ENCODE measurements around the gene TNFRSF1A. TPM values are rescaled to one million over a fixed set of nuclear protein-coding genes. Genes with fewer than 3 reads are reported as not detected.

Gene TNFRSF1A
- total RNA-seq, 1 donor from 2014 or later = 127 TPM

DNA sequence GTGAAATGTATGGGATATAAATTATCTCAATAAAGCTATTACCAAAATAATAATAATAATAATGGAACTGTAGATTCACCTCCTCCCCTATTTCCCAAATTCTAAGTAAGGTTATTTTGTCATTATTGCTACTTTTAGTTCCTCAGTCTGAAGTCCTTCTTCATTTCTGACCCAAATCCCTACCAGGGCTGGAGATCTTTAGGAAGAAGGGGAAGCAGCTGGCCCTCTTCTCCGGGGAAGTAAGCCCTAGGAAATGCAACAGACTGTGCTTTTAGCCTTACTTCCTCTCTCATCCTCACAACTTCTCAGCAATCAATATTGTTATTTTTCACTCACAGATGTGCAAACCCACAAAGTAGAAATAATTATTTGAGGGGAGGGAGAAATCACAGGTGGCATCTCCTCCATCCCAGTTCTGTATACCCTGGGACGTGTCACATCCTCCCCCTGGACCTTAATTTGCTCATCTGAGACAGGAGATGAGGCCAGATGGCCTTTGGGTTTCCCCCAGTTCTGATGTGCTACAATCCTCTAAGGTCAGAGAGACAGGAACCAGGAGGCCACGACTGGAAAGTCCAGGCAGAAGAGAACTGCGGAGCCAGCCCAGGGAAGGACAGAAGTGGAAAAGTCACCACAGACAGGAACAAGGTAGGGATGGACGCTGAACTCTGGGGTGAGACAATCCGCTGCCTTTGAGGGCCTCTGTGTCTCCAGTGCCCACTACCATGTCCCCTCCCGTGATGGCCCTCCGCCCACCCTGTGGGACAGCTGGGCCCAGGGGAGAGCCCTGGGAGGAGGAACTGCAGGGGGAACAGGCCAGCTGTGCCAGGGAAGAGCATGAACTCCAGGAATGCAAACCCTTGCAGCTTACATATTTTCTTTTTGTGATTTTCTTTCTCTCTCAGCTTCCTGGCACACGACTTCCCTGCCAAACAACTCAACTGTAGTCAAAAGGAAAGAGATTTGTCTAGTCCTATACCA, 10.6 kb upstream of the TNFRSF1A start:
- H3K27ac Mint-ChIP-seq (ENCODE audit: unreplicated experiment) = peak overlapping the region; percentile 74
- H3K36me3 Mint-ChIP-seq (ENCODE audit: low read depth) = no peaks in the 10 kb centered on the region
- H3K27me3 Mint-ChIP-seq (ENCODE audit: low read depth) = no peaks in the 10 kb centered on the region
- peaks cover 15% of the 10 kb centered on the region for H3K4me1 Mint-ChIP-seq (ENCODE audit: low read depth)
- TF ChIP-seq, protein P1, sequence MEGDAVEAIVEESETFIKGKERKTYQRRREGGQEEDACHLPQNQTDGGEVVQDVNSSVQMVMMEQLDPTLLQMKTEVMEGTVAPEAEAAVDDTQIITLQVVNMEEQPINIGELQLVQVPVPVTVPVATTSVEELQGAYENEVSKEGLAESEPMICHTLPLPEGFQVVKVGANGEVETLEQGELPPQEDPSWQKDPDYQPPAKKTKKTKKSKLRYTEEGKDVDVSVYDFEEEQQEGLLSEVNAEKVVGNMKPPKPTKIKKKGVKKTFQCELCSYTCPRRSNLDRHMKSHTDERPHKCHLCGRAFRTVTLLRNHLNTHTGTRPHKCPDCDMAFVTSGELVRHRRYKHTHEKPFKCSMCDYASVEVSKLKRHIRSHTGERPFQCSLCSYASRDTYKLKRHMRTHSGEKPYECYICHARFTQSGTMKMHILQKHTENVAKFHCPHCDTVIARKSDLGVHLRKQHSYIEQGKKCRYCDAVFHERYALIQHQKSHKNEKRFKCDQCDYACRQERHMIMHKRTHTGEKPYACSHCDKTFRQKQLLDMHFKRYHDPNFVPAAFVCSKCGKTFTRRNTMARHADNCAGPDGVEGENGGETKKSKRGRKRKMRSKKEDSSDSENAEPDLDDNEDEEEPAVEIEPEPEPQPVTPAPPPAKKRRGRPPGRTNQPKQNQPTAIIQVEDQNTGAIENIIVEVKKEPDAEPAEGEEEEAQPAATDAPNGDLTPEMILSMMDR (IDR thresholded peaks at IDR 0.05) = no peak
- H3K9me3 Mint-ChIP-seq (ENCODE audit: low read depth) = no peaks in the 10 kb centered on the region
- no peak for DNase-seq (ENCODE audit: low spot score)
- no peak overlapping the region for H3K4me3 Mint-ChIP-seq (ENCODE audit: unreplicated experiment)

DNA sequence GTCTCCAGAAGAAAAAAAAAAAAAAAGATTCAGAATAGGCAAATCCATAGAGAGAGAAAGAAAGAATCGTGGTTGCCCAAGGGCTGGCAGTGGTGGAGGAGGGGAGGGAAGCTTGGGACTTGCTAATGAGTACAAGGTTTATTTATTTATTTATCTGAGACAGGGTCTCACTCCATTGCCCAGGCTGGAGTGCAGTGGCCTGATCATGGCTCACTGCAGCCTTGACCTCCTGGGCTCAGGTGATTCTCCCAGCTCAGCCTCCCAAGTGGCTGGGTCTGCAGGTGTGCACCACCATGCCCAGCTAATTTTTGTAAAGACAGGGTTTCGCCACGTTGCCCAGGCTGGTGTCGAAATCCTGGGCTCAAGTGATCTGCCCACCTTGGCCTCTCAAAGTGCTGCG, 9.7 kb upstream of the TNFRSF1A start:
- TF ChIP-seq, protein P1 (IDR thresholded peaks at IDR 0.05) = no peak
- no peaks in the 10 kb centered on the region for H3K9me3 Mint-ChIP-seq (ENCODE audit: low read depth)
- H3K4me3 Mint-ChIP-seq (ENCODE audit: unreplicated experiment) = no peak overlapping the region
- peaks cover 15% of the 10 kb centered on the region for H3K4me1 Mint-ChIP-seq (ENCODE audit: low read depth)
- H3K36me3 Mint-ChIP-seq (ENCODE audit: low read depth) = no peaks in the 10 kb centered on the region
- H3K27ac Mint-ChIP-seq (ENCODE audit: unreplicated experiment) = no peak overlapping the region
- no peak for DNase-seq (ENCODE audit: low spot score)
- H3K27me3 Mint-ChIP-seq (ENCODE audit: low read depth) = no peaks in the 10 kb centered on the region

DNA sequence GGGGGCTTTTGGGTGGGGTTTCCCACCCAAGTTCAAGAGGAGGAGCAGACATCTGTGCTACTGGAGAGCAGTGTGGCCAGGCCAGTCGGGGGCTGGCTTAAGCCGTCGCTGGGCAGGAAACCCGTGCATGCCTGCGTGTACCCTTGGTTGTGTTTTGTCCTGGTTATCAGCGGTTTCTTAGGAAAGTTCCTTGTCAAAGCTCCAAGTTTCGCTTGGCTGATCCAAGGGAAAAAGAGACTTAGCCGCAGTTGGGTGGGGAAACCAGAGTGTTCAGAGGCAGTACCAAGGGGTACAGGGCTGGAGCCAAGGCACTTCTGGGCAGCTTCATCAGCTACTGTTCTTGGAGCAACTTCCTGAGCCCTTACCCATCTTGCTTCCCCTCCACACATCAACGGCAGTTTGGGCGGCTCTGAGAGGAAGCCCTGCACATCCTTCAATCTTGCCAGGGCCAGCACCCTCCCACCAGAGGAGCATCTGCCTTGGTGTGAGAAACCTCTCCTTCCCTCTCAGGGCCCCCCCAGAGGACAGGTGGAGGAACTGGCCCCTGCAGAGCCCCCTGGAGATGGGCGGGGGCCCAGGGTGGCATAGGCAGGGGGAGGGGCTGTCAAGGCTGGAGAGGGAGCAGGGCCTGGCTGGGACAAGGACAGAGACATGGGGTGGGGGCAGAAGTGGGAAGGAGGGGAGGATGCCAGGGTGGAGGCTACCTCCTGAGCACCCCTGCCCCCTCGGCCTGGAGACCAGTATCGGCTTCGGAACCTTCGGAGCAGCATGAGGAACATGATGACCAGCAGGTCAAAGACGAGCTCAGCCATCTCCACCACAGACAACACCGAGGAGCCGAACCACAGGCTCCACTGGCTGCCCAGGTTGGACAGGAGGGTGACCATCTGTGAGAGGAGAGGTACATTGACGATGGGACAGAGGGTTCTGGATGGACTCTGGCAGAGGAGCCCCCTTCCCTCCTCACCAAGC, 5.8 kb upstream of the TNFRSF1A start:
- Mint-ChIP-seq H3K9me3 (ENCODE audit: low read depth) (no peaks in the 10 kb centered on the region), H3K36me3 (ENCODE audit: low read depth) (no peaks in the 10 kb centered on the region), H3K27ac (ENCODE audit: unreplicated experiment) (no peak overlapping the region), H3K4me1 (ENCODE audit: low read depth) (peaks cover 24% of the 10 kb centered on the region), H3K4me3 (ENCODE audit: unreplicated experiment) (no peak overlapping the region), H3K27me3 (ENCODE audit: low read depth) (no peaks in the 10 kb centered on the region)
- no peak for DNase-seq (ENCODE audit: low spot score)
- TF ChIP-seq, protein P1 (IDR thresholded peaks at IDR 0.05) = no peak

DNA sequence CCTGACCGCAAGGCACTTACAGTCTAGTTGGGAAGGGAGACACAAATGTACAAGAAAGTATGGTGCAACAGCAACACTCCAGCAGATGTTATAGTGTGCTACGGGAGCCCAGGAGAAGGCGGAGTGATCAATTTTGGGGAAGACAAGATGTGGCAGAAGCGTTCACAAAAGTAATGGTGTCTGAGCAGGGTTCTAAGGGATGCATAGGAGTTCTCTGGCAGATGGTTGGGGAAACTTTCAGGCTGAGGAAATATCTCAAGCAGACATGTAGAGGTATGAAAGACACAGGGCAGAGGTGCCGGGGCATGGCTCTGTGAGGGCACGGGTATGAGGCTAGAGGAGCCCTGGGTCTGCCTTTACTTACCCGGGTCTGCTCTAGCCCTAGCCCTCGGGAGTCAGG, 5.1 kb upstream of the TNFRSF1A start:
- Mint-ChIP-seq H3K27me3 (ENCODE audit: low read depth) (no peaks in the 10 kb centered on the region), H3K9me3 (ENCODE audit: low read depth) (no peaks in the 10 kb centered on the region), H3K36me3 (ENCODE audit: low read depth) (no peaks in the 10 kb centered on the region), H3K4me3 (ENCODE audit: unreplicated experiment) (no peak overlapping the region), H3K4me1 (ENCODE audit: low read depth) (peaks cover 26% of the 10 kb centered on the region), H3K27ac (ENCODE audit: unreplicated experiment) (no peak overlapping the region)
- TF ChIP-seq, protein P1 (IDR thresholded peaks at IDR 0.05) = no peak
- DNase-seq (ENCODE audit: low spot score) = no peak
